HepG2 (cell line): ENCODE results near the gene ATXN7L3.

Experiments used
- ATM ChIP-seq: fragments of 450-650 bp; IDR thresholded peaks from 2 replicates; pipeline ENCODE4 v1.7.1; 2017; ENCODE audit warnings: mild to moderate bottlenecking, borderline replicate concordance
- ELK4 ChIP-seq: sonication (generic); formaldehyde crosslinking; IDR thresholded peaks from 2 replicates; pipeline ENCODE4 v1.9.0; 2021; ENCODE audit warnings: missing genetic modification reagents, borderline replicate concordance
- RORA ChIP-seq: sonication (generic); formaldehyde crosslinking; IDR thresholded peaks from 2 replicates; pipeline ENCODE4 v1.5.0; 2020; ENCODE audit warnings: mild to moderate bottlenecking, missing genetic modification reagents, moderate library complexity

- no peak for TF ChIP-seq ELK4 (CRISPR knock-in tag)
- no peak for TF ChIP-seq ATM
- TF ChIP-seq RORA (CRISPR knock-in tag) = no peak
These were observed 36.8 kb upstream of the ATXN7L3 start for GRCh38 chr17:44236444-44236991.
